C4-2B (cell line): ENCODE measurements around the gene WWOX.

Source experiments
- H3K27ac ChIP-seq: fragments of 450-650 bp; 2 replicates; pipeline ENCODE4 v1.5.1; 2017
- ZFX ChIP-seq: fragments of 450-650 bp; IDR thresholded peaks from 2 replicates; pipeline ENCODE4 v1.6.1; 2017
- TF ChIP-seq, protein P1 (sequence below): fragments of 450-650 bp; conservative IDR thresholded peaks from 2 replicates; pipeline ENCODE4 v1.5.1; 2017; ENCODE audit warnings: mild to moderate bottlenecking

The WWOX gene

DNA sequence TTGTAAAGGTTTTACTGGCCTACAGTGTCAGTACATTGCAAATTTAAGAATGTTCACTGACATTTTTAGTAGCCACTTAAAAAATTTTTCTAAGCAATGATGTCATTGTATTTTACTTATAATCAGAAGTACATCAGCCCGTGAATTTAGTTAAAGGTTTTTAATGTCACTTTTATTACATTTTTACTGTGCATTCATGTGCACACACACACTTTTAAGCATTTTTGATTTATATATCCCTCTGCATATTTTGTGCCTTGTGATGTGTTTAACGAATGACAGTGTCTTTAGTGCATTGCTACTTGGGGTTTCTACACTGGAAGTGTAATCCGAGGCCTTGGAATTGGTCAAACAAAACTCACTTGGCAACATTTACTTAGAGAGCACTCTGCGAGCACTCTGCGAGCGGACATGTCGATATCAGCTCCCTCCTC lies 190.4 kb downstream of the WWOX start:
- no peak overlapping the region for H3K27ac ChIP-seq
- no peak for TF ChIP-seq ZFX
- TF ChIP-seq, protein P1, sequence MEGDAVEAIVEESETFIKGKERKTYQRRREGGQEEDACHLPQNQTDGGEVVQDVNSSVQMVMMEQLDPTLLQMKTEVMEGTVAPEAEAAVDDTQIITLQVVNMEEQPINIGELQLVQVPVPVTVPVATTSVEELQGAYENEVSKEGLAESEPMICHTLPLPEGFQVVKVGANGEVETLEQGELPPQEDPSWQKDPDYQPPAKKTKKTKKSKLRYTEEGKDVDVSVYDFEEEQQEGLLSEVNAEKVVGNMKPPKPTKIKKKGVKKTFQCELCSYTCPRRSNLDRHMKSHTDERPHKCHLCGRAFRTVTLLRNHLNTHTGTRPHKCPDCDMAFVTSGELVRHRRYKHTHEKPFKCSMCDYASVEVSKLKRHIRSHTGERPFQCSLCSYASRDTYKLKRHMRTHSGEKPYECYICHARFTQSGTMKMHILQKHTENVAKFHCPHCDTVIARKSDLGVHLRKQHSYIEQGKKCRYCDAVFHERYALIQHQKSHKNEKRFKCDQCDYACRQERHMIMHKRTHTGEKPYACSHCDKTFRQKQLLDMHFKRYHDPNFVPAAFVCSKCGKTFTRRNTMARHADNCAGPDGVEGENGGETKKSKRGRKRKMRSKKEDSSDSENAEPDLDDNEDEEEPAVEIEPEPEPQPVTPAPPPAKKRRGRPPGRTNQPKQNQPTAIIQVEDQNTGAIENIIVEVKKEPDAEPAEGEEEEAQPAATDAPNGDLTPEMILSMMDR, result no peak

DNA sequence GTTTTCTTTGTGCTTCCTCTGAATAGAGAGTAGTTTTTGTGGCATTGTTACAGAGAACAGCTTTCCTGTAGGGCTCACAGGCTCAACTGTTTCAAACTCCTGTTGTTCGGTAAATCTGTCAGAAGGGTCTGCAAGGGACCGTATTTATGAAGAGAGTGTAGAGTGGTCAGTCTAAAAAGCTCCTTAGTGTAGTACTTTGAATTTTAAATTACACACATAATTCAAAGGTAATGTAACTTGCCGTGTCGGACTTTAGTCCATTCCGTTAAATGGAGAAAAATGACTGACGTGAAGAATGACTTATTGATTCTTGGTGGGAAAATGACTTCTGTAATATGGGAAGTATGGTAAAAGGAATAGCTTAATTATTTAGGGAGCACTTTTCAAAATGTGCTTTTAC lies 190.9 kb downstream of the WWOX start:
- H3K27ac ChIP-seq, result no peak overlapping the region
- no peak for TF ChIP-seq ZFX
- TF ChIP-seq, protein P1, result no peak

GRCh38 chr16:78290872-78291591 lies 191.6 kb downstream of the WWOX start:
- TF ChIP-seq, protein P1, result peak; percentile 8; the same call in 1 of the 2 replicates
- no peak for TF ChIP-seq ZFX
- H3K27ac ChIP-seq, result no peak overlapping the region

DNA sequence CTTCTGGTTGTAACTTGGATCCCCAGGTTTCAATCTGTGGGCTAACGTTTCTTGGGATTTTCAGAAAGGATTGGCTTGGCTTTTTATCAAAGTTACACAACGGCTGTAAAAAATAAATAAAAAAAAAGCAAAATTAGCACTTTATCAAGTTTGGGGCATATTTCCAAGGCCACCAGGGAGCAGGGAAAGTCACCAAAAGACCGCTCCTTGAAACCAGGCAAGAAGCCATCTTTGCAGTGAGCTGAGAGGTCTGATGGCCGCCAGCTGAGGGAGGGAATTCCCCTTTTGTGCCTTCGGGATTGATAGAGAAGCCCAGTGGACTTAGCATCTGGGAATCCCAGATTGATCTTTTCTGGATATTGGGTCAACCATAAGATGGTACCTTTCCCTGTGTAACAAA lies 192.2 kb downstream of the WWOX start:
- no peak for TF ChIP-seq ZFX
- TF ChIP-seq, protein P1, result no peak
- no peak overlapping the region for H3K27ac ChIP-seq

DNA sequence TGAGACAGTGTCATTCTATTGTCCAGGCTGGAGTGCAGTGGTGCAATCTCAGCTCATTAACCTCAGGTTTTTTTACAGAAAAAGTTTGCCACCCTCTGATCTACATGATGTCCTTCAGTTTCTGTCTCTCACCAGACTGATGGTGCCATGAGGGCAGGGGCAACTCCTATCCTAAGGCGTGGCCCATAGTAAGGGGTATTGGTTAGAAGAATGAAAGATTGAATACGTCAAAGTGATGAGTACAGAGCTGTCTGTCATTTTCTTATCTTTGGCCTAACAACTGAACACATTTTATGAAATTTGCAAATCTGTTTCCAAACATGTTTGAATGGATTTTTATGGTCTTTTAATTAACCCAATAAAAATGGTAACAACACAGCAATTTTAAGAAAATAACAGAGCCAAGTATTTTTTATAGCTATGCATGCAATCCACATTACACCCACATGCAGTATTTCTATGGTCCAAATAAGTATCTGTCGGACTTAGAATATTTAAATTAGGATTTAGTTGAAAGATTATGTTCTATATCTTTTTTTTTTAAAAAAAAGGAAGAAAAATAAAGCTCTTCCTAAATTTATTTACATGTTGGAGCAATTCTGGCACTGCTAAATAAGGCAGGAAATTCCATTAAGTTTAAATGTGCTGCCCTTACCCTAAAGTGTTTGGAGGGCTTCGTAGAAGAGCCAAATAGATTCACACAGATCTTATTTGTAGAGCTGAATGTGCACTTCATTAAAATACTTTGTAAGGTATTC lies 192.8 kb downstream of the WWOX start:
- H3K27ac ChIP-seq, result no peak overlapping the region
- TF ChIP-seq ZFX, result no peak
- TF ChIP-seq, protein P1, result no peak

DNA sequence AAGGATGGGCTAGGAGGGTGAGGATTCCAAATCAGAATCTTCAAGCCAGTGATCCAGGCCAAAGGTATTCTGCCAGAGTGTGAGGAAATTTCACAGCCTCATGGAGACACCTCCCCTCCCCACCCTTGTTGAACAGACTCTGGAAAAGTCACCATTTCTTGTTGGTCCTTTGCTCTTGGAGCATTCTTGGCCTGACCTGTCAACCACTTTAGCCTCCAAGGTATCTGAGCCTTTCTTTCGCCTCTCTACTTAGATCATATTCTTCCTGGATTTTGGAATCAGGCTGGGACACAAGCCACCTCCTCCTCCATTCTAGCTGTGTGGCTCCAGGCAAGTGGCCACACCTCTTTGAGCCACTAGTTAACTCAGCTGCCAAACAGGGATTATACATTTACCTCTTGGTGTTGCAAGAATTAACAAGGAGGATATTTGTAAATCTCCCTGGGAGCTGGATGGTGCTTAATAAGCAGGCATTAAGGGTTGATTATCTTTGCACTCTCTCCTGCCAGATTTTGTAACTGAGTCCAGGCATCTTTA lies 193.5 kb downstream of the WWOX start:
- no peak overlapping the region for H3K27ac ChIP-seq
- TF ChIP-seq, protein P1, result no peak
- TF ChIP-seq ZFX, result no peak
